G401.6 (cell line): ENCODE data around the gene RNF187.
"Not testable (repeated sequence)": the region's sequence is repeated elsewhere in the genome, so short reads cannot be mapped to it uniquely, and the experiment has no call there.

Source experiments
- FAIRE-seq: peaks from 2 replicates; lab custom pipeline; 2012; peaks lifted over from hg19 to GRCh38; lab: Jason Lieb, UNC

RNF187 gene

GRCh38 chr1:228460821-228461220, 26.4 kb upstream of the RNF187 start:
- FAIRE-seq, result no peak

GRCh38 chr1:228462560-228462959, 24.6 kb upstream of the RNF187 start:
- FAIRE-seq, result no peak

GRCh38 chr1:228463009-228463558, 24.1 kb upstream of the RNF187 start:
- FAIRE-seq, result no peak

- peak; percentile 41 for FAIRE-seq
Measured at GRCh38 chr1:228463559-228464455, 23.4 kb upstream of the RNF187 start.

- FAIRE-seq, result peak; percentile 98
Measured at GRCh38 chr1:228464487-228464983, 22.6 kb upstream of the RNF187 start.

DNA sequence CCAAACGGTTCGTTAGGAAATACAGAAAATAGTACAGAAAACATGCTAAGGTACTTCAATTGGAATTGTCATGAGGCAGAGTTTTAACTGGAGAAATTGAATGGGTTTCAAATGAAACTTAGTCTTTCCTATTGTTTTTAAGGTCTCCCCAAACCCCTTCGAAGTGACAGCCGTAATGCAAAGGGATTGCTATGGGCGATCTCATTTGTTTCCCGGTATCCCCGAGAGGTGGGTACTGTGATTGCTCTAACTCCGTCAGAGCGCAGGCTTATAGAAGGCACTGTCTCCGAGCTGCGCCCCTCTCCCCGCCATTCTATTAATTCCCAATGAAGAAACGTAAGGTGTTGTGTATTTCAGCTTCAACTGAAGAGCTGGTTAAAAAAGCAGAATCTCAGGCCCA, 22.0 kb upstream of the RNF187 start:
- no peak for FAIRE-seq

GRCh38 chr1:228465571-228466146, 21.5 kb upstream of the RNF187 start:
- no peak for FAIRE-seq

DNA sequence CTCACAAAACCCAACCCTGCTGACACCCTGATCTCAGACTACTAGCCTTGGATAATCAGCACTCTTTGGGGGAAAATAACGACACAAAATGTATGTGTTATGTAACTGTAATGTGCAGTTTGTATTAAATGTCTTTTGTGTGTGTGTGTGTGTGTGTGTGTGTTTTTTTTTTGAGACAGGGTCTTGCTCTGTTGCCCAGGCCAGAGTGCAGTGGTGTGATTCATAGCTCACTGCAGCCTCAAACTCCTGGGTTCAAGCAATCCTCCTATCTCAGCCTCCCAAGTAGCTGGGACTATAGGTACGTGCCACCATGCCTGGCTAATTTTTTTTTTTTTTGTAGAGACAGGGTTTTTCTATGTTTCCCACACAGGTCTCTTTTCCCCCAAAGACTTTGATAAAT, 19.0 kb upstream of the RNF187 start:
- not testable (repeated sequence) for FAIRE-seq

DNA sequence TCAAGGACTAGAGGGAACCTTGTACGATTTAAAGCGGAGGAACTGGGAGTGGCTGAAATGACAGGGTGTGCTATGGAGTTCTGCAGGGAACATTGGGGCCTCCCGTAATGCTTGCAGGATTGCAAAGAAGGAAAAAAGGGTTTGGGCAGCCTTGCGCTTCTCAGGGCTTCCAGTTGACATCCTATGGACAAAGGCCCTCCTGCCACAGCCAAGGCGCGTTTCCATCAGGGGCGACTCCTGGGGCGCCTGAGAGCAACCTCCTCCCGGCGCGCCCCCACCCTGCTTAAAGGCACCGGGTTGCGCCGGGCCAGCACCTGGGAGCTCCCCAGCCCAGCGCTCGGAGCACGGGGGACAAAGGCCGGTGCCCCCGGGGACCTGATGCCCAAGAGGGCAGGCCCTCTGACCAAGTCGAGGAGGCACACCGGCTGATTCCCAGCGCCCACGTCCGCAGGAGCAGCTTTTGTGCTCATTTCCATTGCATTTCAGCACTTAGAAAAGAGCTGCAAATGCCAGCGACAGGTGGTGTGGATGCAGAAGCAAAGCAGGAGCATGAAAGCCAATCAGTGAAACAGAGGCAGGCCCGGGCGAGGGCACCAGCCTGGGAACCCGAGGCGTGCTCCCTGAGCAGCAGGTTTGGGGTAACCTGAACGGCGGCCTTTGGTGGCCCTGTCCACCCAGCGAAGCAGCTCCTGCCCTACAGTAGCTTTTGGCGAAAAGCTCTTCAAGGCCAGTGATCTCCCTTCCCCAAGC, 17.6 kb upstream of the RNF187 start:
- no peak for FAIRE-seq

- FAIRE-seq, result no peak
Measured at GRCh38 chr1:228471154-228471761, 15.9 kb upstream of the RNF187 start.

DNA sequence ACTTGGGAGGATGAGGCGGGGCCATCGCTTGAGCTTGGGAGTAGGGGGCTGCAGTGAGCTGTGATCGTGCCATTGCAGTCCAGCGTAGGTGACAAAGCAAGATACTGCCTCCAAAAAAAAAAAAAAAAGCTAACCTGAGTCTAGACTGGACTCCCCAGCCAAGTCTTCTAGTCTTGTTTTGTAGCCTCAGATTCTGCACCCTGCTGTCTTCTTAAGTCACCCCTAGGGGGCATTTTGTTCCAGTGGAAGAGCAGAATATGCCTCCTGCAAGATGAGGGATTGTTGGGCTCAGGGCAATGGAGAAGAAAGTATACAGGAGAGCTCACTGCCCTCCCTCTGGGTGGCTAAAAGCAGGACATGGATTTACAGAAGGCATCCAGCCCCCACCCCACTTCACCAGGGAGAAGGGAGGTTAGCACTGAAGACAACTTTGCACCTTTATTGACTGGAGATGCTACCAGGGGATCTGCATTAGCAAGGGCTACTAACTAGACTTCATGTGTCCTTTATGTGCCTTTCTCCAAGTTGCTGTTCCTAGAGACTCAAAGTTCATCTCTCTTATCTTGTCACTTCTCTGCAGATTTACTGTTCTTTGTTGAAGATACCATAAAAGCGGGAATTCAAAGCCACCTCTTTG, 15.3 kb upstream of the RNF187 start:
- FAIRE-seq, result no peak

DNA sequence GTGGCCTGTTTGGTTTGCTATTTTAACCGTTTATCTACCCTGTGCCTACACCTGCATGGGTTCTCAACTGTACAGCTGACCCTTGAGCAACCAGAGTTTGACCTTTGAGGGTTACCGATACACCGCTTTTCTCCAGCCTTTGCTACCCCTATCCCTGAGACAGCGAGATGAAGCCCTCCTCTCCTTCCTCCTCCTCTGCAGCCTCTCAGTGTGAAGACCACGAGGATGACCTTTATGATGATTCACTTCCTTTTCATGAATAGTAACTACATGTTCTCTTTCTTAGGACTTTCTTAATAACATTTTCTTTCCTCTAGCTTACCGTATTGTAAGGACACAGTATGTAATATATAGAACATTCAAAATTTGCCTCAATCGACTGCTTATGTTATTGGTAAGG, 14.5 kb upstream of the RNF187 start:
- FAIRE-seq, result no peak

DNA sequence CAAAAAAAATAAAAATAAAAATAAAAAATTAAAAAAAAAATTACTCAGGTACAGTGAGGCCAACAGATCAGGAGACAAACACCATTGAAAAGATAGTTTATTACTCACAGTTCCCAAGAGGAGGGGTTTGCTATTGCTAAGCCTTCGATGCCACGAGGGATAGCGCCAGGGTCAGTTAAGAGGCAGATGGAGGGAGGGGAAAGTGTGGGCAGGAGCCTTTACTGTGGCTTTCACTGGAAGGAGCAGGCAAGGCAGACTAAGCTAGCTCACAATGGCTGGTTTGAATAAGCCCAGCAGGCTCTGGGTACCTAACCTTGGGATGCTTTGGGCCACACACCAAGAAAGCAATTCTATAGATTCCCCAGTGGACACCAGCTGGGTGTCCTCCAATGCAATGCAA, 12.7 kb upstream of the RNF187 start:
- FAIRE-seq, result no peak

GRCh38 chr1:228475812-228476211, 11.4 kb upstream of the RNF187 start:
- FAIRE-seq, result no peak

- FAIRE-seq, result no peak
Measured at GRCh38 chr1:228477263-228477662, 9.9 kb upstream of the RNF187 start.

DNA sequence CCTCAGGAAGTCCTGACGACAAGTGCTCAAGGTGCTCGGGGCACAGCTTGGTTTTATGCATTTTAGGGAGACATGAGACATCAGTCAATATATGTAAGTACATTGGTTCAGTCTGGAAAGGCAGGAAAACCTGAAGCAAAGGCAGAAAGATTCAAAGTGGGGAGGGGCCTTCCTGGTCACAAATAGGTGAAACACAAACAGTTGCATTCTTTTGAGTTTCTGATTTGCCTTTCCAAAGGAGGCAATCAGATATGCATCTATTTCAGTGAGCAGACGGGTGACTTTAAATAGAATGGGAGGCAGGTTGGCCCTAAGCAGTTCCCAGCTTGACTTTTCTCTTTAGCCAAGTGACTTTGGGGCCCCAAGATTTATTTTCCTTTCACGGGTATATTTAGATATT, 8.9 kb upstream of the RNF187 start:
- FAIRE-seq, result no peak

DNA sequence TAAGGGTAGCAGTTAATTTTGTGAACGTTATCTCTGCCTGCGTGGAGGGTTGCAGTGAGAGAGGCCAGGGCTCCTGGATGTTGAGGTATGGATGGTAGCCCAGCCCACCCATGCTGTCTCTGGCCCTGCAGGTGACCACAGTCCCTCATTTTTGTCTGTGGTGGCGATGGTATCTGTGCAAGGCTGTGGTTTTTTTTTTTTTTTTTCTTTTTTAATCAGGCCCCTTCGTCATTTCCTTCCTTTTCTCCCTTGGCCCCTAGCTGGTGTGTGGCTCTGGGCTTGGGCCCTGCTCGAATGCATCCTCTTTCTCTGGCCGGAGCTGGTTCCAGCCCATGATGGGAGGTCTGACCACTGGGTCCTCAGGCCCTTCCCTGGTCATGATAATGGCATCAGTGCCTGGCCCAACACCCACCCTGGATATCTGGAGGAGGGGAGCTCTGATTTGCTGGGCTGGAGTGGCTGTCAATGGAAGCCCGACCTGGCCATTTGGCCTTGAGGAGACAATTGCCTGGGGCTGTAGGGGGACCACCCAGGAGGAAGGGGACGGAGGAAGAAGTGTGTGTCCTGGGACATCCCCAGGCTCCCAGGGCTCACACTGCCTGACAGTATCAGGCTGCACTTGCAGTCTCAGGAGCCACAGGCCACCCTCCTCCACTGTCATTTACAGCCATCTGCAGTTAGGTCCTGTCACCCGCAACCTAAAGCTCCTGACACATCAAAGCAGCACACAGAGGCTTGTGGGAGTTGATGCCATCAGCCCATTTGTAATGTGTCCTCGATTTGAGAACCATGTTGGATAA, 8.1 kb upstream of the RNF187 start:
- FAIRE-seq, result no peak

GRCh38 chr1:228483789-228484188, 3.4 kb upstream of the RNF187 start:
- FAIRE-seq, result no peak

DNA sequence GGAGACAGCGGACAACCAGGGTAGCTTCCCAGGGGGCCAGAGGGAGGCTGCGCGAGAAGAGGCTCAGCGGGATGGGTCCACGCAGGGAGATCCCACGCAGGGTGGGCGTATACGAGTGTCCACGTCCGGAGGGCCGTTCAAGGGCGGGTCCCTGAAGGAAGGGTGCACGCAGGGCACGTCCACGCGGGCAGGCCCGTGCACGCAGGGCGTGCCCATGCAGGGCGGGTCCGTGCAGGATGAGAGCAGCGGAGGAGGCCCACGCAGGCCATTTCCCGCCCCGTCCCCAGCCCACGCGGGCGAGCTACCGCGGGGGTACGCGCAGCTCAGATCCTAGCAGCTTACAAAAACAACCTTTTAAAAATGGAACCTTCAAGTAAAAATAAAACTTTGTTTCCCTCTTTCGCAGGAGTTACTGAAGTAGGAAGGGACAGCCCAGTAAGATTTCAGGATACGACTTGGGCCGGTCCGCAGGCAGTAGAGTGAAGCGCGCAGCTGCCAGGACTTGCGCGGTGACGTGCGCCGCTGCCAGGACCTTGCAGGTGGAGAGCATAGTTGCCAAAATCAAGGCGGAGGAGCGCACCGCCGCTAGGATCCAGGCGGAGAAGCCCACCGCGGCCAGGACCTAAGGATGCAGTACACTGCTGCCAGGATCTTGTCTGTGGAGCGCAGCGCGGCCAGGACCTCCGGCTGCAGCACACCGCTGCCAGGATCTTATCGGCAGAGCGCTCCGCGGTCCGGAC, 416 bp upstream of the RNF187 start:
- FAIRE-seq, result peak; percentile 89
